Keratinocyte (primary cell): ENCODE measurements around the gene TMEM221. TPM values are rescaled to one million over a fixed set of nuclear protein-coding genes. Genes with fewer than 3 reads are reported as not detected.

Source experiments
- DNase-seq: peaks from one replicate; pipeline ENCODE4 v3.0.0-alpha.2; 2011; ENCODE audit warnings: low read depth, missing footprints, low spot score
- FAIRE-seq: peaks from 2 replicates; lab custom pipeline; 2011; peaks lifted over from hg19 to GRCh38; lab: Jason Lieb, UNC
- H2AFZ ChIP-seq: 2 replicates; pipeline ENCODE4 v1.6.0; 2012; ENCODE audit warnings: low read length, control low read depth, inconsistent platforms; ENCODE audit not compliant: control insufficient read depth
- H3K27ac ChIP-seq: 2 replicates; pipeline ENCODE4 v1.5.1; 2011; ENCODE audit warnings: low read length; ENCODE audit not compliant: control insufficient read depth, insufficient read depth
- H3K27me3 ChIP-seq: 3 replicates; pipeline ENCODE4 v1.6.0; 2011; ENCODE audit warnings: low read length; ENCODE audit not compliant: control insufficient read depth, insufficient read depth; ENCODE audit errors: extremely low read depth
- H3K36me3 ChIP-seq, 2 experiments: 2 replicates in 1 of 2; 3 replicates in 1 of 2; pipeline ENCODE4 v1.5.1; 2011; ENCODE audit warnings: low read length in 2 of 2, mild to moderate bottlenecking in 1 of 2; ENCODE audit not compliant: control insufficient read depth in 2 of 2, insufficient read depth in 2 of 2; ENCODE audit errors: extremely low read depth in 1 of 2
- H3K4me1 ChIP-seq: 3 replicates; pipeline ENCODE4 v1.5.1; 2011; ENCODE audit warnings: low read length; ENCODE audit not compliant: control insufficient read depth, insufficient read depth; ENCODE audit errors: extremely low read depth
- H3K4me2 ChIP-seq: 3 replicates; pipeline ENCODE4 v1.6.0; 2011; ENCODE audit warnings: low read depth, low read length; ENCODE audit not compliant: control insufficient read depth, insufficient read depth; ENCODE audit errors: extremely low read depth
- H3K4me3 ChIP-seq, 3 experiments: fragments of 200-600 bp in 1 of 3; sonication (generic) in 1 of 3; 2 replicates in 2 of 3; 3 replicates in 1 of 3; pipeline ENCODE4 v1.5.1; 2011 to 2016; ENCODE audit warnings: low read length in 3 of 3, mild to moderate bottlenecking in 3 of 3, control low read depth in 2 of 3, inconsistent platforms in 1 of 3, low read depth in 1 of 3, mixed read lengths in 1 of 3, mixed run types in 1 of 3, moderate library complexity in 1 of 3; ENCODE audit not compliant: control insufficient read depth in 2 of 3, insufficient read depth in 2 of 3; ENCODE audit errors: extremely low read depth in 1 of 3
- H3K79me2 ChIP-seq: 2 replicates; pipeline ENCODE4 v1.6.0; 2012; ENCODE audit warnings: low read length; ENCODE audit not compliant: control insufficient read depth, insufficient read depth
- H3K9ac ChIP-seq: 3 replicates; pipeline ENCODE4 v1.6.0; 2011; ENCODE audit warnings: low read length; ENCODE audit not compliant: control insufficient read depth, insufficient read depth; ENCODE audit errors: extremely low read depth
- H3K9me1 ChIP-seq: 3 replicates; pipeline ENCODE4 v1.6.0; 2011; ENCODE audit warnings: low read length; ENCODE audit not compliant: control insufficient read depth, insufficient read depth; ENCODE audit errors: extremely low read depth
- H3K9me3 ChIP-seq: 2 replicates; pipeline ENCODE4 v1.5.1; 2012; ENCODE audit warnings: low read depth, low read length; ENCODE audit not compliant: control insufficient read depth
- H4K20me1 ChIP-seq: 3 replicates; pipeline ENCODE4 v1.6.0; 2011; ENCODE audit warnings: low read length; ENCODE audit not compliant: control insufficient read depth, insufficient read depth; ENCODE audit errors: extremely low read depth
- CTCF ChIP-seq, 3 experiments: IDR thresholded peaks in 1 of 3; conservative IDR thresholded peaks in 1 of 3; optimal IDR thresholded peaks in 1 of 3; 2 replicates in 2 of 3; 3 replicates in 1 of 3; pipeline versions ENCODE3 to v1.5.1; 2011; ENCODE audit warnings: low read length in 3 of 3, mild to moderate bottlenecking in 3 of 3, moderate library complexity in 2 of 3, control low read depth in 1 of 3, inconsistent platforms in 1 of 3; ENCODE audit not compliant: insufficient read depth in 2 of 3; ENCODE audit errors: extremely low read depth in 1 of 3
- EZH2 ChIP-seq: IDR thresholded peaks from one replicate; pipeline ENCODE4 v1.6.1; 2012; ENCODE audit warnings: inconsistent platforms, mild to moderate bottlenecking, low read length, moderate library complexity
- dilution Hi-C: fragments of 300-500 bp; cut with MboI; formaldehyde crosslinking; loops from one replicate; pipeline ENCODE4 v1.7.0; 2020; ENCODE audit warnings: low sequenced_read_pairs; ENCODE audit not compliant: extremely low pct_ligation_motif_present
- polyA plus RNA-seq, 5 experiments: library from polyadenylated mRNA; depleted of rRNA in 3 of 5; stranded (reverse) in 3 of 5; stranded (forward) in 1 of 5; unstranded in 1 of 5; fragments of >200 nt; gene quantifications; 1 replicate in 1 of 5; 2 replicates in 3 of 5; 3 replicates in 1 of 5; pipeline versions ENCODE4 v1.2.1 to v1.2.3, GENCODE V29; 2011 to 2012; ENCODE audit warnings: missing spikeins in 2 of 5, low read depth in 1 of 5, low replicate concordance in 1 of 5

TMEM221 gene
- polyA plus RNA-seq, 1 donor (not counting 4 experiments of a cell fraction or from before 2014, with no cell fraction given): 0.04 TPM

- dilution Hi-C loops: no loop called here
- Histone ChIP-seq H3K4me2 (no peak overlapping the region), H3K9ac (no peak overlapping the region), H3K27me3 (no peaks in the 10 kb centered on the region), H2AFZ (no peak overlapping the region), H4K20me1 (peaks cover 7% of the 10 kb centered on the region), H3K36me3 (peaks cover 0 to 3% of the 10 kb centered on the region in 2 experiments), H3K4me3 (no peak overlapping the region), H3K79me2 (no peaks in the 10 kb centered on the region), H3K9me3 (no peaks in the 10 kb centered on the region), H3K4me1 (peaks cover 12% of the 10 kb centered on the region), H3K9me1 (no peaks in the 10 kb centered on the region), H3K27ac (no peak overlapping the region)
- no peak for DNase-seq
- TF ChIP-seq EZH2 (no peak), CTCF (optimal IDR thresholded peaks at IDR 0.05 in 1 of 3, IDR thresholded peaks at IDR 0.05 in 1 of 3, conservative IDR thresholded peaks at IDR 0.05 in 1 of 3; ENCODE audit: extremely low read depth in 1 of 3, insufficient read depth in 2 of 3, low read length in 3 of 3) (no peak)
- FAIRE-seq: no peak
Measured at GRCh38 chr19:17491287-17491686, 42.8 kb upstream of the TMEM221 start.

GRCh38 chr19:17490411-17490810 lies 41.9 kb upstream of the TMEM221 start:
- H3K27me3 ChIP-seq: no peaks in the 10 kb centered on the region
- H3K4me2 ChIP-seq: no peak overlapping the region
- H3K9me3 ChIP-seq: no peaks in the 10 kb centered on the region
- H3K27ac ChIP-seq: no peak overlapping the region
- dilution Hi-C loops: no loop called here
- H2AFZ ChIP-seq: no peak overlapping the region
- H3K79me2 ChIP-seq: peaks cover 3% of the 10 kb centered on the region
- no peak for DNase-seq
- H4K20me1 ChIP-seq: no peaks in the 10 kb centered on the region
- H3K4me3 ChIP-seq: no peak overlapping the region
- FAIRE-seq: no peak
- H3K9ac ChIP-seq: no peak overlapping the region
- H3K4me1 ChIP-seq: peaks cover 12% of the 10 kb centered on the region
- H3K9me1 ChIP-seq: no peaks in the 10 kb centered on the region
- H3K36me3 ChIP-seq: peaks cover 0 to 6% of the 10 kb centered on the region in 2 experiments
- TF ChIP-seq EZH2 (no peak), CTCF (optimal IDR thresholded peaks at IDR 0.05 in 1 of 3, IDR thresholded peaks at IDR 0.05 in 1 of 3, conservative IDR thresholded peaks at IDR 0.05 in 1 of 3; ENCODE audit: extremely low read depth in 1 of 3, insufficient read depth in 2 of 3, low read length in 3 of 3) (no peak)
